HG03066 (cell line): ENCODE measurements around the gene PAFAH1B1.
"Not testable (repeated sequence)": the region's sequence is repeated elsewhere in the genome, so short reads cannot be mapped to it uniquely, and the experiment has no call there.

Experiments used
- ATAC-seq: cut with Tn5 transposase; IDR thresholded peaks from one replicate; pipeline ENCODE4 v1.9.1; 2021; ENCODE audit warnings: low read depth; ENCODE audit not compliant: unreplicated experiment

Gene PAFAH1B1

DNA sequence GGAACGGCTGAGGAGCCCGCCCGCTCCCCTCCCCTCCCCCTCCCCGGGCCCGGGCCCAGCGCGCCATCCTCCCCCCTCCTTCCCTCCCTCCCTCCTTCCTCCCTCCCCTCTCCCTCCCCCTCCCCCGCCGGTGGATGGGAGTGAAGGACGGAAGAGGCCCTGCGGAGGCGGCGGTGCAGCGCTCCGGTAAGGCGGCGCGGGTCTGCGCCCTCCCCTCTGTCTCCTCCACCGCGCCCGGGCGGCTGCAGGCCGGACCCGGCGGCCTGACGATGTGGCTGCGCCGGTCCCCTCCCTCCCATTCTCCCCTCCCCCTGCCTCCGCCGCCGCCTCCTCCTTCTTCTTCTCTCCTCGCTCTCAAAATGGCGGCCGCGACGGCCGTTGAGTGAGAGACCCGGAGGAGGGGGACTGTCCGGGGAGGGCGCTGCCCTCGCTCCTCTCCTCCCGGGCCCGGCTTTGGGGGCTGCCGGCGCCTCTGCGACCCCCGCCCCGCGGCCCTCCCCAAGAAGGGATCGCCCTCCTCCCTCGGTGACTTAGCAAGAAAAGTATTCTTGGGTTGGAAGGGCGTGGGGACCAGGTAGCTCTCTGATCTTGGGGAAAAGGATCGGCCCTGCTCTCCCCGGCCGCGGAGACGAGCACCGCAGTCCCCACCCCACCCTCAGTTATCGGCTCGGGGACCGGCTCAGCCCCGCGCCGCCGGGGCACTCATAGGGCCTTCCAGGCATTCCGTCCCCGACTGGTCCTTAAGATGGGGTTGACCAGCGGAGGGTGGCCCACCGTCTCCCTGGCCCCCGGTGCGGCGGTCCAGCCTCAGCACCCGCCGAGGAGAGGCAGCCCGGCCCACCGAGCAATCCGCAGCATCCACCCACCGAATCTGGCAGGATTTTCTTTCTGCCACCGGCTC is 617 bp downstream of the PAFAH1B1 start:
- ATAC-seq: peak; percentile 46

DNA sequence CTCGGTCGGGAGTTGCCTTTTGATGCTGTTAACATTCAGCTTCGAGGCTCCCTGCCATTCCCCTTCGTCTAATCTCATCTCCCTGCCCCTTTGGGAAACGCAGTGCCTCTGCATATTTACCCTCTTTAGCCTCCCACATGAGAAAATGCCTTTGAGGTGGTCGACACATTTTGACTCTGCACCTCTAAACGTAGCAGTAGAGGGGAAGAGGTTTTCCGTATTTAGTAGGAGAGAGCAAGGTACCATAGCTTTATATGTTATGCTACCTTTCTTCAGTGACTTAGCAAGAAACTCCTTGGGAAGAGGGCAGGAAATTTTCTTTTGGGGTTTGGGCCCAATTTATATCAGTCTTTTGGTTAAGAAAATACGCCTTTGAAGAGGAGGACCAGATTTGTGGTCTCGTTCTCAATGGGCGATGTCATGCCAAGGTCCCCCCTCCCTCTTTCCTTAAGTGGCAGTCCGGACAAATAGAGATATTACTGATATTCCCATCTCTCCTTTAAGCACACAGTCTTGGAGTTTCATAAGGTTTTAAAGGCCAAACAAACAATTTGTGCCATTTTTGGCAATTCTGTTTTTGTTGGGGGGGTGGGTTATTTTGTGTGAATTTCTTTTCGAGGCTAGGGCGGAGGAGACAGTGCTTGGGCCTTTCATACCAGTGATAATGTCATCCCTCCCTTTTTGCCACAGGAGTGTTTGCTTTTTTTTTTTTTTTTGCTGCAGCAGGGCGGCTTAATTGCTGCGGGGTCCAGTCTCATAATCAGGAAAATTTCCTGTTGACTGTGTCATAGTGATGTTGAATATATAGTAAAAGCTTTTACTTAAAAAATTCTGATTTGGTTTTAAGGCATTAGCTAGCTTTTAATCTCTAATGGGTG is 1.5 kb downstream of the PAFAH1B1 start:
- ATAC-seq: no peak

DNA sequence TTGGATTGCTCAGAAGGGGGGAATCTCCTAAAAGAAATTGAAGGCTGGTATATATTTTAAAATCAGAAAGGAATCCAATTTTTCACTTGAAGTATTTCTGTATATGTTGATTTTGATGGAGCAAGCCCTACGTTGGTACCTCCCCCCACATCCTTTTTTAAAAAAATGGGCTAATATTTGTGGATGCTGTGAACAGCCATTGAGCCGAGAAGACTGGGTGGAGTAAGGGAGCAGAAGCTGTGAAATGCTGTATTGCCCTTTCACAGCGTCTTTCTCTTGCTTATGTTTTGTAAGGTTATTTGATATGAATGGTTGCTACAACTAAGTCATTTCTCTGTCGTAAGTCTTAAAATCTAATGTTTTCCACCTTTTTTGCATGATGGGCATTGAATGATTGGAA is 2.3 kb downstream of the PAFAH1B1 start:
- ATAC-seq: no peak

DNA sequence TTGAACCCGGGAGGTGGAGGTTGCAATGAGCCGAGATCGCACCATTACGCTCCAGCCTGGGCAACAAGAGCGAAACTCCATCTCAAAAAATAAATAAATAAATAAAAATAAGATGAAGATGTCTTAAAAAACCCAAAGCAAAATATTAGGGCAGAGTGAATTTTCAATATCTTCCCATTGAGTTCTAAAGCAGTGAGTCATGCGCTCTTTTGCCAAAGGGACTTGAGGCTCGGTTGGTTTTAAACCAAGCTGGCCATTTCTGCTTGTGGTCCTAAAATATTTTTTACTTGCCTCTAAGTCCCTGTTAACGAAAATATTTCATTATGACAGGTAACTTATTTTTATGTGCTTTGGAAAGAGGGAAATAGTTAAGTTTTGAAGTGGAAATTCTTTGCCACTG is 4.7 kb downstream of the PAFAH1B1 start:
- ATAC-seq: no peak

DNA sequence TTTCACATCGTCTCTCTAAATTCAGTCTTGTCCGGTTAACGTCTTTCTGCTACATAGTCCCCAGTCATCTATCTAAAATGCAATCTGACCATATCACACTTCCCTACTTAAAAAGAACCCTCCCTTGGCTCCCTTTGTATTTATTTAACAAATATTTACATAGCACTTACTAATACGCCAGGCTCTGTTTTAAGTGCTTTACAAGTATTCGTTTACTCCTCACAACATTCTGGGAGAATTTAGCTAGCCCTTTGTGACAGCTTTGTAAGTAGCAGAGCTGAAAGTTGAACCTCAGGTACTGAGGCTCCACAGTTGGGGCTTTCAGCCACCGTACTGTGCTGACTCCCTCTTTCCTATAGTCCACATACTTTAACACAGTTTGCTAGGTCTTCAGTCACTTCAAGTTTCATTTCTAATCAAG is 9.2 kb downstream of the PAFAH1B1 start:
- no peak for ATAC-seq

DNA sequence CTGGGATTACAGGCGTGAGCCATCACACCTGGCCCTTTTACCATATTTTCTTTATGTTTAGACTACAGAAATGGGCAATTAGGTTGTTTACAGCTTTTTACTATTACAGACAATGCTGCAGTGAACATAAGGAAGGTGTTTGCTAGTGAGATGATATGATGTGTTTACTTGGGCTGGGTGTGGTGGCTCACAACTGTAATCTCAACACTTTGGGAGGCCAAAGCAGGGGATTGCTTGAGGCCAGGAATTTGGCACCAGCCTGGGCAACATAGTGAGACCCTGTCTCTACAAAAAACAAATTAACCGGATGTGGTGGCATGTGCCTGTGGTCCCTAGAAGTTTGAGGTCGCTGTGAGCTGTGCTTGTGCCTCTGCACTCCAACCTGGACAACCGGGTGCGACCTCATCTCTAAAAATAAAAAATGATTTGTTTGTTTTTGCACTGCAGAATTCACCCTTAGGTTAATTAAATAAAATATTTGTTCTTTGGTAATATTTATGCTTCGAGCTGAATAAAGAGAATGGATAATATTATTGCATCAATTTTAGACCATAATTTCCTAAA is 15.0 kb downstream of the PAFAH1B1 start:
- ATAC-seq: no peak

DNA sequence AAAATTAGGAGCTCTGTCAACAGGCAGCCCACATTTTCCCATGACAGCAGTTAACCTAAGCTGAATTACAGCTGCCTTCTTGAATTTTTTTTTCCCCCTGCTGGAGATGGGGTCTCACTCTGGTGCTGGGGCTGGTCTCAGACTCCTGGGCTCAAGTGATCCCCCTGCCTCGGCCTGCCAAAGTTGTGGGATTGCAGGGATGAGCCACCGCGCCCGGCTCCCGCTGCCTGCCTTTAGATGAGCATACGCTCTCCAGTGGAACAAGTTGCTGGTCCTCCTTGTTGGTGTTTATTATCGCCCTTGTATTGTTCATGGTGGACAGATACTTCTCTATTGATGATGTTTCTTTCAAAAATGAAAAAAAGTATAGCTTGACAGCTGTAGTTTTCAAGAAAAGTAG is 15.6 kb downstream of the PAFAH1B1 start:
- no peak for ATAC-seq

DNA sequence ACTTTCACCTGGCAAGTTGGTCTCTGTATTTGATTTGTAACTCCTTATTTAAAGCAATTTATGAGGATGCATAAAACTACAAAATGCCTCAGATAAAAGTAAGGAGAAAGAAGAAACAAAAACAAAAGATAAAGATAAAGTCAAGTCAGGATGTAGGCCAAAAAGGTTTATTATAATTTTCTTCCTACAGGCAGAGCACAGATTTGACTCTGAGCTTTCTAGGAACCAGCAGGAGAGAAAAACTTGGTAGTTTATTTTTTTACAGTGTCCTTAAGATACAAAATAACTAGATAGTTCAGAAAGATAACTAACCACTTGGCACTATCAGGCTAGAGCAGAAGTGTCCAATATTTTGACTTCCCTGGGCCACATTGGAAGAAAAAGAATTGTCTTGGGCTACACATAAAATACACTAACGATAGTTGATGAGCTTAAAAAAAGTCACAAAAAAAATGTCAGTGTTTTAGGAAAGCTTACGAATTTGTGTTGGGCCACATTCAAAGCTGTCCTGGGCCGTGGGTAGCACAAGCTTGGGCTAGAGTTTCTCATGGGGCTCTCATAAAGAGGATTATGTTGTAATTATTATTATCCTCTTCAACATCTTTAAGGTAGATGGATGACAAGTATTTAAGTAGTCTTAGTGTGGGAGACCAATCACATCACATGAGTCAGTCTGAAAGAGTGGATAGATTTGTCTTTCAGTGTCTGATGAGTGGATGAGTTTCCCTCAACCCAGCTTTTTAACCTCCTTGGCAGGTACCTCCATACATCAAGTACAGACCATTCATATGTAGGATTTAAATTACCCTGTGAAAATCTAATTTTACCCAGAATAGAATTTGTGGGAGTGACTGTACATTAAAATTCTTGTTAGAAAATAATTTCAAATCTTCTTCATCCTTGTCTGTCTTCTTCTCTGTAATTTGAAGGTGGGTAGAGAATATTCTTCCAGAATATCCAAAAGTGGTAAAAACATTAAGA is 17.0 kb downstream of the PAFAH1B1 start:
- no peak for ATAC-seq

DNA sequence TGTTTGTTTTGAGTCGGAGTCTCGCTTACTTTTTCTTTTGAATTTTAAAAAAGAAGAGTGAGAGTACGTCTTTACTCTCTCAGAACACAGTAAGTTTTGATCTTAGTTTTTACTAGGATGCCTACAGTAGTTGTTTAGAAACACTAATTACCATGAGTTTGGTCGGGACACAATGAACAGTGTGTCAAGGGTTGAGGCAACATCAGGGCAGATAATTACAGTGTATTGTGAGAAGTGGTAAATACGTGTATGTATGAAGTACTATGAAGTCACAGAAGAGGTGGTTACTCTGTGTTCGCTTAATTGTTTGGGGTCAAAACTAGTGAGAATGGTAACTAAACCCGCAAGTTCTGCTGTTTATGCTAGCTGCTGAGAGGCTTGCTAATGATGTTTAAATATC is 18.2 kb downstream of the PAFAH1B1 start:
- no peak for ATAC-seq

DNA sequence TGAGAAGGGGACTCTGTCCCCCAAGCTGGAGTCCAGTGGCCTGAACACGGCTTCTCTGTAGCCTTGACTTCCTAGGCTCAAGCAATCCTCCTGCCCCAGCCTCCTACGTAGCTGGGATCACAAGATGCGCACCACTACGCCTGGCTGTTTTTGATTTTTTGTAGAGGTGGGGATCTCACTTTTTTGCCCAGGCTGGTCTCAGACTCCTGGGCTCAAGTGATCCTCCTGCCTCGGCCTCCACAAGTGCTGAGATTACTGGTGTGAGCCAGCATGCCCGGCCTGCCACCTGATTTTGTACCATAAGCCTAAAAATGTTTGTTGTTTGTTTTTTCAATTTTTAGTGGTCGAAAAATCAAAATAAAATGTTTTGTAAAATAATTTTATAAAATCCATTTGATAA is 19.2 kb downstream of the PAFAH1B1 start:
- no peak for ATAC-seq

DNA sequence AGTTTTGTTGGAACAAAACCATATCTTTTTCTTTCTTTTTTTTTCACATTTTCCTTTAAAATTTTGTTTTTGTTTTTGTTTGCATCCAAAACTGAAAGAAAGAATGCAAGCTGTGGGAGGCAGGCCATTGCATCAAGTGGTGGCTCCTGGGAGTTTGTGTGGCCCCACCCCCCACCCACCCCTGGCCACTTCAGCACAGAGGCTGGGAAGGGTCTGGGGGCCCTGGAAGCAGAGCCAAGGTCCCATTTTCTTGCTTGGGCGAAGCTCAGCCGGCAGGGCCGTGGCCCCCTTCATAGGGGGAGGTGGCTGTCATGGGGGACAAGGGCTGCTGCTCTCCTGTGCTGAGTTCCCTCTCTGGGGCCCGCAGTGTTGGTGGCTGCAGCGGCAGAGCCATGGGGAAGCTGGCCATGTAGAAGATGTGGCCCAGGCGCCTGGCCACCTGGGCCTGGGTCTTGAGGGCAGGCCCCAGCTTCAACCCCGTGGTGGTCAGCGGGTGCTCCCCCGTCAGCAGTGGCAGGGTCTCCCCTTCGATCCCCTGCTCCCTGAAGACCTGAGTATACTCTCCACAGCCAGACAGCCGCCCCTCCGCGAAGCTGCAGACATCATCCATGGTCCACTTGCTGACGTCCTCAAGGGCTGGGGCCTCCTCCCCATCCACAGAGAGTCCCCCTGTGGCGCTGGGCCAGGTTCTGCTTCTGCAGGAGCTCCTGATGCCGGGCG is 19.8 kb downstream of the PAFAH1B1 start:
- ATAC-seq: no peak

DNA sequence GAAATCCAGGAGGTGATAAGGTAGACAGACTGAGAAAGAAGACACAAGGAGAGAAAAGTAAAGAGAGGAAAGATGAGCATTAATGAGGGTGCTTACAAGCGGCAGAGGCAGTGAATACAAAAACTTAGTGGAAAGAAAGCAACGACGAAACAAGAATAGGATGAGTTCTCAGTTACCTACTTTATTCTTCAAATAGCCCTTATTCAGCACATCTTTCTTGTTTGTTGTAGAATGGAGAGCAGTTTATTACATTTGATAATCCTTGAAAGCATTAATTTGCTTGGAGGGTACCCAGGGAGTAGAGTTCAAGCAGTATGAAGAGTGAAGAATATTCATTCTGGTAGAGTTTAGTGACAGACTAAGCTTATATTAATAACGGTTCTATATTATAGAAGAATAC is 22.4 kb downstream of the PAFAH1B1 start:
- no peak for ATAC-seq

DNA sequence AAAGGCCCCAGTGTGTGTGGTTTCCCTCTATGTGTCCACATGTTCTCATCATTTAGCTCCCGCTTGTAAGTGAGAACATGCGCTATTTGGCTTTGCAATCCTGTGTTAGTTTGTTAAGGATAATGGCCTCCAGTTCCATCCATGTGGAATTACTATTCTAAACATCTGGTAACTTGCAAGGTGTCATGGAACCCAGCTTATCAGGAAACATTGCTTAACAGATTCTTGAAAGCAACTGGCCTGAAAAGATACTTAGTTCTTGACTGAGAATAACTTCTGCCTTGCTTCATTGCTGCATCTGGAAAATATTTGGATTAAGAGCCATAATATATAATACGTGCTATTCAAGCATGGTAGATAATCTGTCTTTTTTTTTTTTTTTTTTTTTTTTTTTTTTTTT is 27.8 kb downstream of the PAFAH1B1 start:
- no peak for ATAC-seq

DNA sequence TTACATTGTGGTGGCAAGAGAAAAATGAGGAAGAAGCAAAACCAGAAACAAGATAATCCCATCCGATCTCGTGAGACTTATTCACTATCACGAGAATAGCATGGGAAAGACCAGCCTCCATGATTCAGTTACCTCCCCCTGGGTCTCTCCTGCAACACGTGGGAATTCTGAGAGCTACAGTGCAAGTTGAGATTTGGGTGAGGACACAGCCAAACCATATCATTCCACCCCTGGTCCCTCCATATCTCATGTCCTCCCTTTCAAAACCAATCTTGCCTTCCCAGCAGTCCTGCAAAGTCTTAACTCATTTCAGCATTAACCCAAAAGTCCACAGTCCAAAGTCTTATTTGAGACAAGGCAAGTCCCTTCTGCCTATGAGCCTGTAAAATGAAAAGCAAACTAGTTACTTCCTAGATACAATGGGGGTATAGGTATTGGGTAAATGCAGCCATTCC is 28.5 kb downstream of the PAFAH1B1 start:
- ATAC-seq: not testable (repeated sequence)

DNA sequence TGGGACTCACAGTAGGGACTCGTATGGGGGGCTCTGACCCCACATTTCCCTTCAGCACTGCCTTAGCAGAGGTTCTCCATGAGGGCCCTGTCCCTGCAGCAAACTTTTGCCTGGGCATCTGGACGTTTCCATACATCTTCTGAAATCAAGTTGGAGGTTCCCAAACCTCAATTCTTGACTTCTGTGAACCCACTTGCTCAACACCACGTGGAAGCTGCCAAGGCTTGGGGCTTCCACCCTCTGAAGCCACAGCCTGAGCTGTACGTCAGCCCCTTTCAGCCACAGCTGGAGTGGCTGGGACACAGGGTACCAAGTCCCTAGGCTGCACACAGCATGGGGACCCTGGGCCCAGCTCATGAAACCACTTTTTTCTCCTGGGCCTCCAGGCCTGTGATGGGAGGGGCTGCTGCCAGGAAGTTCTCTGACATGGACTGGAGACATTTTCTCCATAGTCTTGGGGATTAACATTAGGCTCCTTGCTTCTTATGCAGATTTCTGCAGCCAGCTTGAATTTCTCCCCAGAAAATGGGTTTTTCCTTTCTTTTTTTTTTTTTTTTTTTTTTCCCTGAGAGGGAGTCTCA is 29.4 kb downstream of the PAFAH1B1 start:
- not testable (repeated sequence) for ATAC-seq

DNA sequence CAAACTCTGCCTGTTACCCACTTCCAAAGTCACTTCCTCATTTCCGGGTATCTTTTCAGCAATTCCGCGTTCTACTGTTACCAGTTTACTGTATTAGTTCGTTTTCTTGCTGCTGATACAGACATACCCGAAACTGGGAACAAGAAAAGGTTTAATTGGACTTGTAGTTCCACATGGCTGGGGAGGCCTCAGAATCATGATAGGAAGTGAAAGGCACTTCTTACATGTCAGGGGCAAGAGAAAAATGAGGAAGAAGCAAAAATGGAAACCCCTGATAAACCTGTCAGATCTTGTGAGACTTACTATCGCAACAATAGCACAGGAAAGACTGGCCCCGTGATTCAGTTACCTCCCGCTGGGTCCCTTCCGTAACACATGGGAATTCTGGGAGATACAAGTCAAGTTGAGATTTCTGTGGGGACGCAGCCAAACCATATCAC is 30.9 kb downstream of the PAFAH1B1 start:
- no peak for ATAC-seq

DNA sequence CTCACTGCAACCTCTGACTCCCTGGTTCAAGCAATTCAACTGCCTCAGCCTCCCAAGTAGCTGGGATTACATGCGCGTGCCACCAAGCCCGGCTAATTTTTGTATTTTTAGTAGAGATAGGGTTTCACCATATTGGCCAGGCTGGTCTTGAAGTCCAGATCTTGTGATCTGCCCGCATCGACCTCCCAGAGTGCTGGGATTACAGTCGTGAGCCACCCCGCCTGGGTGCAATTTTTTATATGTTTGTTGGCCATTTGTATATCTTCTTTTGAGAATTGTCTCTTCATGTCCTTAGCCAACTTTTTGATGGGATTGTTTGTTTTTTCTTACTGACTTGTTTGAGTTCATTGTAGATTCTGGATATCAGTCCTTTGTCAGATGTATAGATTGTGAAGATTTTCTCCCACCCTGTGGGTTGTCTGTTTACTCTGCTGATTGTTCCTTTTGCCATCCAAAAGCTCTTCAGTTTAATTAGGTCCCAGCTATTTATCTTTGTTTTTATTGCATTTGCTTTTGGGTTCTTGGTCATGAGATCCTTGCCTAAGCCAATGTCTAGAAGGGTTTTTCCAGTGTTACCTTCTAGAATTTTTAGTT is 33.3 kb downstream of the PAFAH1B1 start:
- not testable (repeated sequence) for ATAC-seq

DNA sequence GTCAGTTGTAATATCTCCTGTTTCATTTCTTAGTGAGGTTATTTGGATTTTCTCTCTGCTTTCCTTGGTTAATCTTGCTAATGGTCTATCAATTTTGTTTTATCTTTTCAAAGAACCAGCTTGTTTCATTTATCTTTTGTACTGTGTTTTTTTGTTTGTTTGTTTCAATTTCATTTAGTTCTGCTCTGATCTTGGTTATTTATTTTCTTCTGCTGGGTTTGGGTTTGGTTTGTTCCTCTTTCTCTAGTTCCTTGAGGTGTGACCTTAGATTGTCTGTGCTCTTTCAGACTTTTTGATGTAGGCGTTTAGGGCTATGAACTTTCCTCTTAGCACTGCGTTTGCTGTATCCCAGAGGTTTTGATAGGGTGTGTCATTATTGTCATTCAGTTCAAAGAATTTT is 35.5 kb downstream of the PAFAH1B1 start:
- not testable (repeated sequence) for ATAC-seq
